GM10248 (cell line): ENCODE results near the gene CC2D2A.

ENCODE experiments used
- CTCF ChIA-PET: fragments of 300-600 bp; sonication (Branson Sonifier 250); formaldehyde crosslinking; extraction: SDS; loops from one replicate; lab custom pipeline; 2021; ENCODE audit warnings: antibody characterized with exemption; lab: Yijun Ruan, JAX
- POLR2A ChIA-PET: fragments of 350-650 bp; sonication (Branson Sonifier 250); formaldehyde crosslinking; extraction: SDS; loops from one replicate; lab custom pipeline; 2020; ENCODE audit warnings: antibody characterized with exemption; lab: Yijun Ruan, JAX
- DNase-seq: peaks from one replicate; pipeline ENCODE4 v3.0.0; 2012; ENCODE audit errors: extremely low spot score
- TF ChIP-seq, protein P1 (sequence below): IDR thresholded peaks from 2 replicates; pipeline ENCODE4 v1.5.1; 2012; ENCODE audit warnings: mild to moderate bottlenecking, low read depth; ENCODE audit errors: extremely low read depth, missing control alignments, control extremely low read depth

The CC2D2A gene

DNA sequence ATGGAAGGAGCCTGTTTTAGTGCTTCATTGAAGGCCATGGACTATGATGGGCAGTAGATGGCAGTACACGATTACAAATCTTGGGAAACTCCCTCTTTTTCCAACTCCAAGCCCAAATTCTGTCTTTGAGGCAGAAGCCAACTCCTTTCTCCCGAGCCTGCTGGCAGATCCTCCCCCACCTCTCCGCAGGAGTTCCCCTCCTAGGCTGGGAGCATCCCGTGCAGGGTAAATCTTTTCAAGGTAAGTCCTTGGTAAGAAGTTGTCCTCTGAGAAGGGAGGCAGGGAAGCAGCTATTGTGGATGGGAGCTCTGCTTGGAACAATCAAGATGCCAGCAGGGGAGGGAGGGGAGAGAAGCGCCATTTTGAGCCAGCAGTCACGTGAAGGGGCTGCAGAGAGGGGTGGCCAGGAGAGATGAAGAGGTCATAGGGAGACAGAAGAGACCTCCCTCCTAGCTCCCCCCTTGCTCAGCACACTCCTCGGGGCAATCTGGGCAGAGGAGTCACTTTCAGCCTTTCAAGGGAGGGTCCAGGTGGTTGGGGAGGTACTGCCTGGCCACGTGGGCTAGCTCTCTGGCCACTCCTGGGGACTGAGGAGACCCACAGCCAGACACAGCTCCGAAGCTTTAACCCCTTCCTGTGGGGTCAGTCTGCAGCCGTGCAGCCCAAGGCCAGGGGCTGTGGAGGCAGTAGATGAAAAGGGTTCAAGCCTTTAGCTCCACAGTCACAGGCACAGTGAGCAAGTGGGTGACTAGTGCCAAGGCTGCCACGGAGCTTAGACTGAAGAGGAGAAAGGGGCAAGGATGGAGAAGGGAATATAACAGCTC, 9.6 kb downstream of the CC2D2A start:
- CTCF ChIA-PET = interaction anchor here (0.6 to 2.8 kb wide), 19 partner anchors 9 to 1825 kb away, joined by 3 to 20 read pairs (median 4); partner anchors contain the start of gene CC2D2A

GRCh38 chr4:15479913-15480185, 10.2 kb downstream of the CC2D2A start:
- POLR2A ChIA-PET = no interaction called here
- CTCF ChIA-PET = interaction anchor here (0.7 to 2.8 kb wide), 14 partner anchors 8 to 1826 kb away, joined by 3 to 20 read pairs (median 5); partner anchors contain the start of gene CC2D2A
- DNase-seq = no peak
- TF ChIP-seq, protein P1, sequence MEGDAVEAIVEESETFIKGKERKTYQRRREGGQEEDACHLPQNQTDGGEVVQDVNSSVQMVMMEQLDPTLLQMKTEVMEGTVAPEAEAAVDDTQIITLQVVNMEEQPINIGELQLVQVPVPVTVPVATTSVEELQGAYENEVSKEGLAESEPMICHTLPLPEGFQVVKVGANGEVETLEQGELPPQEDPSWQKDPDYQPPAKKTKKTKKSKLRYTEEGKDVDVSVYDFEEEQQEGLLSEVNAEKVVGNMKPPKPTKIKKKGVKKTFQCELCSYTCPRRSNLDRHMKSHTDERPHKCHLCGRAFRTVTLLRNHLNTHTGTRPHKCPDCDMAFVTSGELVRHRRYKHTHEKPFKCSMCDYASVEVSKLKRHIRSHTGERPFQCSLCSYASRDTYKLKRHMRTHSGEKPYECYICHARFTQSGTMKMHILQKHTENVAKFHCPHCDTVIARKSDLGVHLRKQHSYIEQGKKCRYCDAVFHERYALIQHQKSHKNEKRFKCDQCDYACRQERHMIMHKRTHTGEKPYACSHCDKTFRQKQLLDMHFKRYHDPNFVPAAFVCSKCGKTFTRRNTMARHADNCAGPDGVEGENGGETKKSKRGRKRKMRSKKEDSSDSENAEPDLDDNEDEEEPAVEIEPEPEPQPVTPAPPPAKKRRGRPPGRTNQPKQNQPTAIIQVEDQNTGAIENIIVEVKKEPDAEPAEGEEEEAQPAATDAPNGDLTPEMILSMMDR = no peak

More for the DNA sequence above, 9.6 kb downstream of the CC2D2A start:
- DNase-seq = peak; percentile 54
- POLR2A ChIA-PET = no interaction called here
- TF ChIP-seq, protein P1 = peak; percentile 69

DNA sequence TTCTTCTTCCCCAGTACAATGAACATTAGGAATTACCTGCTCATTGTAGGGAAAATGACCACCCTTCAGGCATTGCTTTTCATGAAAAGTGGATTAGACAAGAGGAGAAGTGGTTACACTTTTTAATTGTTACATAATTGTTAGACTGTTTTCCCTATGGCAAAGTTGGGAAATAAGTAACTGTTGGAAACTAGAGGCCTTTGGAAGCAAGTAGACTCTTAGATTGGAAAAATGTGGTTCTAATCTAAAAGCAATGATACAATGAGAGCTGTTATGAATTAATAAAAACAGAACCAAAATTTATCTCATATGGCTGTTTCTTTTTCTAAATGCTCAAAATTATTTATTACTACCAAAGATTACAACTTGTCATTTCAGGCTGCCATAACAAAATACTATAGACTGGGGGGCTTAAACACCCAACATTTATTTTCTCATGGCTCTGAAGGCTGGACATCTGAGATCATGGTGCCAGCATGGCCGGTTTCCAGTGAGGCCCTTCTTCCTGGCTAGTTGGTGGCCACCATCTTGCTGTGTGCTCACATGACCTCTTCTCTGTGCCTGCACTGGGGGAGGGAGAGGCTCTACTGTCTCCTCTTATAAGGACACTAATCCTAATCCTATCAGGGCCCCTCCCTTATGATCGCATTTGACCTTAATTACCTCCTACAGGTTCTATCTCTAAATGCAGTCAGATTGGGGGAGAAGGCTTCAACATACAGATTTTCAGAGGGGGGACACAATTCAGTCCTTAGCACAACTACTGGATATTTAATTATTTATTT, 12.5 kb downstream of the CC2D2A start:
- ChIA-PET POLR2A (no interaction called here), CTCF (no interaction called here)
- DNase-seq = no peak
- TF ChIP-seq, protein P1 = no peak

DNA sequence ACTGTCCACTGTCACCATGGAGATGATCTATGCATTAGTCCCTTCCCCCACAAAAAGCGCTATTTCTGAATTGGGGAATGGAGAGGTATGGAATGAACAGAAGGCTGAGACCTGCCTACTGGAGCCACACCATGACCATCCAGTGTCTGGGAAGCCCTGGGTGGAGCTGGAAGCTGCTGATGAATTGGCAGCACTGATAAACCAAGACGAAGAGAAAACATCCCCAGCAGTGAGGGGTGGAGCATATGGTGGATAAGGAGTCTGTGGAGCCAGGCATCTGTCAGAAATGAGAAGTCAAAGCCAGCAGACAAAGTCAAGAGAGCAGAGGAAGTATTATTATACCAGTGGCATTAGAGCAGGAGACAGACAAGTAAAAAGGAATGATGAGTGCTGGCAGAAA, 13.2 kb downstream of the CC2D2A start:
- no peak for DNase-seq
- TF ChIP-seq, protein P1 = no peak
- ChIA-PET POLR2A (no interaction called here), CTCF (no interaction called here)

DNA sequence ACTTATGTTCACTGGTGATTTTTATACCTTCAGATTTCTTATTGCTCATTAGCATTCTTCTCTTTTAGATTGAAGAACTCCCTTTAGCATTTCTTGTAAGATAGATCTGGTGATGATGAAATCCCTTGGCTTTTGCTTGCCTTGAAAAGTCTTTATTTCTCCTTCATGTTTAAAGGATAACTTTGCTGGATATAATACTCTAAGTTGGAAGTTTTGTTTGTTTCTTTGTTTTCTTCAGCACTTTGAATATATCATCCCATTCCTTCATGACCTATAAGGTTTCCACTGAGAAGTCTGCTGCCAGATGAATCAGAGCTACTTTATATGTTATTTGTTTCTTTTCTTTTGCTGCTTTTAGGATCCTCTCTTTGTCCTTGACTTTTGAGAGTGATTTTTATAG, 18.5 kb downstream of the CC2D2A start:
- ChIA-PET POLR2A (no interaction called here), CTCF (interaction anchor here (1.2 kb wide), 1 partner anchor 9 kb away, joined by 4 read pairs; no protein-coding TSS in a partner anchor)
- TF ChIP-seq, protein P1 = no peak
- no peak for DNase-seq

DNA sequence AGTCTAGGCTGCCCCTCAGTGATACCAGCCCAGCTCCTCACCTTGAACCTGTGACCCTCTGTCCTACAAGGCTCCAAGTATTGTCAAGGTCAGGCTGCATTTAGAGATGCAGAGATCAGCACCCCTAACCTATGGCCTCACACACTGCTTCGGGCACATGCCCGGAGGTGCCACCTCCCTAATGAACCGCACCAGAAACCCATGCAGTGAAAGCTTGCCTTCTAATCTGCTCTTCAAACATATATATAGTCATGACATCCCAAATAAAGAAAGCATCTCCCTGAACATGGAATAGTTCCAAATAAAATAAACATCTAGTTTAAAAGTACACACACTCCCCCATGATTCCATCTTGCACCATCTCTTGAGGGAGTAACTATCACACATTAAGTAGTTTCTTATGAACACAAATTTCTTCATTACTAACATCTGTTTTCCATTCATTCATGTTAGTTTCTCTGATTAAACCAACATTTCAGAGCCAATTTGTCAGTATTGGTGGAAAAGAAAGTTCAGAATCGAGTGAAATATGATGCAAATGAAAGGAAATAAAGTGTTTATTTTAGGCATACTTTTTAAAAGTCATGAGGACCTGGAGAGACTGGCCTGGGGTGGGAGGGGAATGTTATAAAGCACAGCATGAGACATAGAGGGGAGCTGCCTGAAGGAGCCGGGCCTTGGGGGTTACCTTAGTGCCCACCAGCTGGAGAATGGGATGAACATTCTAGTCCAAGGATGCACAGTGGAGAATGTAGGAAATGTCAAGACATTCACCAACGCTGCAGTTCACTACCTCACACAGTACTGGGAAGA, 19.2 kb downstream of the CC2D2A start:
- POLR2A ChIA-PET = no interaction called here
- TF ChIP-seq, protein P1 = no peak

More for the DNA sequence above, 19.2 kb downstream of the CC2D2A start:
- CTCF ChIA-PET = interaction anchor here (1.2 kb wide), 1 partner anchor 9 kb away, joined by 4 read pairs; no protein-coding TSS in a partner anchor
- no peak for DNase-seq
